Neural cell (in vitro differentiated cells): ENCODE results near the gene MACC1. TPM values are rescaled to one million over a fixed set of nuclear protein-coding genes. Genes with fewer than 3 reads are reported as not detected.

ENCODE experiments used
- H2AFZ ChIP-seq: fragments of 200-600, 300-800 bp; sonication (generic), shearing (Covaris generic); 2 replicates; pipeline ENCODE4 v1.6.0; 2014; ENCODE audit warnings: low read depth, mild to moderate bottlenecking, antibody characterized with exemption, low read length, moderate library complexity
- H3F3A ChIP-seq: fragments of 200-600 bp; shearing (Covaris generic); 2 replicates; pipeline ENCODE4 v1.6.1; 2016; ENCODE audit warnings: mild to moderate bottlenecking, moderate library complexity, mixed read lengths, antibody characterized with exemption, low read length; ENCODE audit not compliant: insufficient read depth, poor library complexity, severe bottlenecking
- H3K27ac ChIP-seq: fragments of 200-600, 300-800 bp; sonication (generic), shearing (Covaris generic); 2 replicates; pipeline ENCODE4 v1.5.1; 2014; ENCODE audit warnings: mild to moderate bottlenecking, low read length, moderate library complexity
- H3K27me3 ChIP-seq: fragments of 300-800, 200-600 bp; sonication (generic), shearing (Covaris generic); 2 replicates; pipeline ENCODE4 v1.6.0; 2014; ENCODE audit warnings: mild to moderate bottlenecking, low read depth, low read length, moderate library complexity; ENCODE audit not compliant: insufficient read depth
- H3K36me3 ChIP-seq: fragments of 300-800, 200-600 bp; sonication (generic), shearing (Covaris generic); 2 replicates; pipeline ENCODE4 v1.5.1; 2014; ENCODE audit warnings: mild to moderate bottlenecking, antibody characterized with exemption, low read length, moderate library complexity; ENCODE audit not compliant: insufficient read depth
- H3K4me2 ChIP-seq: fragments of 300-800, 200-600 bp; sonication (generic), shearing (Covaris generic); 2 replicates; pipeline ENCODE4 v1.6.0; 2014; ENCODE audit warnings: mild to moderate bottlenecking, low read length
- H3K4me3 ChIP-seq: fragments of 300-800, 200-600 bp; sonication (generic), shearing (Covaris generic); 2 replicates; pipeline ENCODE4 v1.5.1; 2014; ENCODE audit warnings: mild to moderate bottlenecking, low read length, moderate library complexity
- H3K79me2 ChIP-seq: fragments of 200-600 bp; shearing (Covaris generic); replicated peaks from 2 replicates; pipeline ENCODE4 v1.6.0; 2014; ENCODE audit warnings: mild to moderate bottlenecking, low read length, moderate library complexity; ENCODE audit not compliant: insufficient read depth
- H3K9ac ChIP-seq: fragments of 300-800, 200-600 bp; sonication (generic), shearing (Covaris generic); 2 replicates; pipeline ENCODE4 v1.6.1; 2016; ENCODE audit warnings: mild to moderate bottlenecking, low read length, mixed read lengths
- H3K9me2 ChIP-seq: fragments of 200-600 bp; shearing (Covaris generic); 2 replicates; pipeline ENCODE4 v1.6.1; 2016; ENCODE audit warnings: mild to moderate bottlenecking, low read length, mixed read lengths; ENCODE audit not compliant: insufficient read depth
- H3K9me3 ChIP-seq: fragments of 200-600, 300-800 bp; sonication (generic), shearing (Covaris generic); 2 replicates; pipeline ENCODE4 v1.6.1; 2016; ENCODE audit warnings: mild to moderate bottlenecking, mixed run types, low read length, moderate library complexity, mixed read lengths
- H4K20me1 ChIP-seq: fragments of 200-600 bp; shearing (Covaris generic); 2 replicates; pipeline ENCODE4 v1.6.1; 2016; ENCODE audit warnings: mild to moderate bottlenecking, mixed run types; ENCODE audit not compliant: insufficient read depth
- EP300 ChIP-seq: fragments of 450-650 bp; conservative IDR thresholded peaks from 2 replicates; pipeline ENCODE4 v1.6.1; 2014; ENCODE audit warnings: antibody characterized with exemption, mild to moderate bottlenecking, moderate library complexity; ENCODE audit not compliant: poor library complexity, severe bottlenecking
- EZH2 ChIP-seq: fragments of 200-600, 300-800 bp; shearing (Covaris generic), sonication (generic); IDR thresholded peaks from 2 replicates; pipeline ENCODE4 v1.6.1; 2014; ENCODE audit warnings: antibody characterized with exemption, low read length, borderline replicate concordance, mild to moderate bottlenecking; ENCODE audit not compliant: insufficient read depth, poor library complexity, severe bottlenecking
- MXI1 ChIP-seq: fragments of 450-650 bp; conservative IDR thresholded peaks from 2 replicates; pipeline ENCODE4 v1.6.1; 2014; ENCODE audit warnings: antibody characterized with exemption, mild to moderate bottlenecking; ENCODE audit not compliant: poor library complexity, severe bottlenecking
- POLR2AphosphoS5 ChIP-seq: IDR thresholded peaks from 2 replicates; pipeline ENCODE4 v1.6.1; 2012
- RAD21 ChIP-seq: fragments of 450-650 bp; conservative IDR thresholded peaks from 2 replicates; pipeline ENCODE4 v1.6.1; 2014; ENCODE audit warnings: antibody characterized with exemption, mild to moderate bottlenecking, moderate library complexity
- SMC3 ChIP-seq: fragments of 450-650 bp; conservative IDR thresholded peaks from 2 replicates; pipeline ENCODE4 v1.6.1; 2014; ENCODE audit warnings: antibody characterized with exemption, mild to moderate bottlenecking, moderate library complexity; ENCODE audit not compliant: poor library complexity
- TAF1 ChIP-seq: IDR thresholded peaks from 2 replicates; pipeline ENCODE4 v1.6.1; 2012; ENCODE audit warnings: low read depth
- polyA plus RNA-seq: library from polyadenylated mRNA; depleted of rRNA; stranded (reverse); fragments of >200 nt; gene quantifications from 2 replicates; pipeline ENCODE4 v1.2.3, GENCODE V29; 2014
- TF ChIP-seq, protein P1 (sequence below): fragments of 450-650 bp; IDR thresholded peaks from 2 replicates; pipeline ENCODE4 v1.5.1; 2014; ENCODE audit warnings: antibody characterized with exemption, mild to moderate bottlenecking, moderate library complexity; ENCODE audit not compliant: poor library complexity, severe bottlenecking
- TF ChIP-seq, protein P2 (sequence below): IDR thresholded peaks from 2 replicates; pipeline ENCODE4 v1.6.1; 2012; ENCODE audit warnings: borderline replicate concordance

The MACC1 gene
- polyA plus RNA-seq, 1 donor from 2014 or later, result 0.20 TPM

GRCh38 chr7:20190560-20191390 is 26.4 kb downstream of the MACC1 start:
- Histone ChIP-seq H3K4me3 (no peak overlapping the region), H3K79me2 (no peaks in the 10 kb centered on the region), H3K4me2 (no peak overlapping the region), H3K9me2 (no peaks in the 10 kb centered on the region), H3K9me3 (no peaks in the 10 kb centered on the region), H3F3A (no peaks in the 10 kb centered on the region), H3K36me3 (no peaks in the 10 kb centered on the region), H3K27me3 (no peaks in the 10 kb centered on the region), H3K9ac (no peak overlapping the region), H3K27ac (no peak overlapping the region), H2AFZ (no peak overlapping the region), H4K20me1 (no peaks in the 10 kb centered on the region)
- no peak for TF ChIP-seq SMC3
- no peak for TF ChIP-seq EZH2
- TF ChIP-seq TAF1, result no peak
- TF ChIP-seq, protein P1, sequence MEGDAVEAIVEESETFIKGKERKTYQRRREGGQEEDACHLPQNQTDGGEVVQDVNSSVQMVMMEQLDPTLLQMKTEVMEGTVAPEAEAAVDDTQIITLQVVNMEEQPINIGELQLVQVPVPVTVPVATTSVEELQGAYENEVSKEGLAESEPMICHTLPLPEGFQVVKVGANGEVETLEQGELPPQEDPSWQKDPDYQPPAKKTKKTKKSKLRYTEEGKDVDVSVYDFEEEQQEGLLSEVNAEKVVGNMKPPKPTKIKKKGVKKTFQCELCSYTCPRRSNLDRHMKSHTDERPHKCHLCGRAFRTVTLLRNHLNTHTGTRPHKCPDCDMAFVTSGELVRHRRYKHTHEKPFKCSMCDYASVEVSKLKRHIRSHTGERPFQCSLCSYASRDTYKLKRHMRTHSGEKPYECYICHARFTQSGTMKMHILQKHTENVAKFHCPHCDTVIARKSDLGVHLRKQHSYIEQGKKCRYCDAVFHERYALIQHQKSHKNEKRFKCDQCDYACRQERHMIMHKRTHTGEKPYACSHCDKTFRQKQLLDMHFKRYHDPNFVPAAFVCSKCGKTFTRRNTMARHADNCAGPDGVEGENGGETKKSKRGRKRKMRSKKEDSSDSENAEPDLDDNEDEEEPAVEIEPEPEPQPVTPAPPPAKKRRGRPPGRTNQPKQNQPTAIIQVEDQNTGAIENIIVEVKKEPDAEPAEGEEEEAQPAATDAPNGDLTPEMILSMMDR, result no peak
- TF ChIP-seq, protein P2, sequence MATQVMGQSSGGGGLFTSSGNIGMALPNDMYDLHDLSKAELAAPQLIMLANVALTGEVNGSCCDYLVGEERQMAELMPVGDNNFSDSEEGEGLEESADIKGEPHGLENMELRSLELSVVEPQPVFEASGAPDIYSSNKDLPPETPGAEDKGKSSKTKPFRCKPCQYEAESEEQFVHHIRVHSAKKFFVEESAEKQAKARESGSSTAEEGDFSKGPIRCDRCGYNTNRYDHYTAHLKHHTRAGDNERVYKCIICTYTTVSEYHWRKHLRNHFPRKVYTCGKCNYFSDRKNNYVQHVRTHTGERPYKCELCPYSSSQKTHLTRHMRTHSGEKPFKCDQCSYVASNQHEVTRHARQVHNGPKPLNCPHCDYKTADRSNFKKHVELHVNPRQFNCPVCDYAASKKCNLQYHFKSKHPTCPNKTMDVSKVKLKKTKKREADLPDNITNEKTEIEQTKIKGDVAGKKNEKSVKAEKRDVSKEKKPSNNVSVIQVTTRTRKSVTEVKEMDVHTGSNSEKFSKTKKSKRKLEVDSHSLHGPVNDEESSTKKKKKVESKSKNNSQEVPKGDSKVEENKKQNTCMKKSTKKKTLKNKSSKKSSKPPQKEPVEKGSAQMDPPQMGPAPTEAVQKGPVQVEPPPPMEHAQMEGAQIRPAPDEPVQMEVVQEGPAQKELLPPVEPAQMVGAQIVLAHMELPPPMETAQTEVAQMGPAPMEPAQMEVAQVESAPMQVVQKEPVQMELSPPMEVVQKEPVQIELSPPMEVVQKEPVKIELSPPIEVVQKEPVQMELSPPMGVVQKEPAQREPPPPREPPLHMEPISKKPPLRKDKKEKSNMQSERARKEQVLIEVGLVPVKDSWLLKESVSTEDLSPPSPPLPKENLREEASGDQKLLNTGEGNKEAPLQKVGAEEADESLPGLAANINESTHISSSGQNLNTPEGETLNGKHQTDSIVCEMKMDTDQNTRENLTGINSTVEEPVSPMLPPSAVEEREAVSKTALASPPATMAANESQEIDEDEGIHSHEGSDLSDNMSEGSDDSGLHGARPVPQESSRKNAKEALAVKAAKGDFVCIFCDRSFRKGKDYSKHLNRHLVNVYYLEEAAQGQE, result no peak
- no peak for TF ChIP-seq EP300
- no peak for TF ChIP-seq POLR2AphosphoS5
- TF ChIP-seq MXI1, result no peak
- TF ChIP-seq RAD21, result no peak

GRCh38 chr7:20189852-20190251 is 27.3 kb downstream of the MACC1 start:
- TF ChIP-seq, protein P1, result no peak
- TF ChIP-seq TAF1 (no peak), EZH2 (no peak), RAD21 (no peak), MXI1 (no peak), SMC3 (no peak), EP300 (no peak), POLR2AphosphoS5 (no peak)
- TF ChIP-seq, protein P2, result no peak
- no peaks in the 10 kb centered on the region for H3K9me3 ChIP-seq
- H3K4me2 ChIP-seq, result no peak overlapping the region
- no peaks in the 10 kb centered on the region for H3K79me2 ChIP-seq
- H4K20me1 ChIP-seq, result no peaks in the 10 kb centered on the region
- no peaks in the 10 kb centered on the region for H3K36me3 ChIP-seq
- no peaks in the 10 kb centered on the region for H3K27me3 ChIP-seq
- no peak overlapping the region for H3K9ac ChIP-seq
- no peak overlapping the region for H2AFZ ChIP-seq
- H3K9me2 ChIP-seq, result no peaks in the 10 kb centered on the region
- no peaks in the 10 kb centered on the region for H3F3A ChIP-seq
- H3K4me3 ChIP-seq, result no peak overlapping the region
- no peak overlapping the region for H3K27ac ChIP-seq
